K562 treated with DMSO at 1 percent for 48 hours (cell line): ENCODE measurements around the gene ARL2BP. TPM values are rescaled to one million over a fixed set of nuclear protein-coding genes. Genes with fewer than 3 reads are reported as not detected.

Experiments used
- total RNA-seq: library from RNA; unstranded; fragments of 300-600 nt; gene quantifications from 2 replicates; pipeline ENCODE4 v1.2.3, GENCODE V29; 2022; ENCODE audit warnings: low replicate concordance; ENCODE audit errors: extremely low read depth

Gene ARL2BP
- total RNA-seq, result not detected in 2 replicates

DNA sequence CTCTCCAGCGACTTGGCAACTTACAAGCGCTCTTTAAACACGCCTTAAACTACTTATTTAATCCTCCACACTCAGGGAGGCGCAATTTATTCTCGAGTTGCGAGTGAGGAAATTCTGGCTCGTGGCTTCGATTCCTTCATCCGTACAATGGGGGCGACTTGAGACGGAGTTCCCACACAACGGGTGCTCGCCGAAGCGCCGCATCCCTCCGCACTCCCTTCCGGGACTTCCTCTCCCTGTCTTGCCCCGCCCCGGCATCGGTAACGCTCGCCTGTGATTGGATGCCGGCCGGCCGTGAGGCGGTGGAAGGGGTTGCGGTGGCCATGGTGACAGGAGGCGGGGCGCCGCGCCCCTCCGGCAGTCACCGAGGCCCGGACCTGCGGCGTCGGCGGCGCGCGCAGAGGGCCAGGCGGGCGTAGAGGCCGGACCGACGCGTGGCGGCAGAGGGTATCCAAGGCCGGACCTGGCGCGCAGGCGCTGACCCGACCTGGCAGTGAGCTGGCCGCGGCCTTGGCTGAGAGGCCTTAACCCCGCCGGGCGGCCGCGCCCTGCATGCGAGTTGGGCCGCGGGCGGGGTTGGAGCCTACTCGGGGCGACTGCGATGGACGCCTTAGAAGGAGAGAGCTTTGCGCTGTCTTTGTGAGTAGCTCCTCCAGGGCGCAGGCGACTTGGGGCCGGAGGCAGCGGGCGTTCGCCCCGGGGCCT is at the start of gene ARL2BP:
Gene ARL2BP, plus strand, starts transcription at position 493 of the 705 bp plus-strand sequence. Its CDS starts 109 bp downstream, at position 602.

DNA sequence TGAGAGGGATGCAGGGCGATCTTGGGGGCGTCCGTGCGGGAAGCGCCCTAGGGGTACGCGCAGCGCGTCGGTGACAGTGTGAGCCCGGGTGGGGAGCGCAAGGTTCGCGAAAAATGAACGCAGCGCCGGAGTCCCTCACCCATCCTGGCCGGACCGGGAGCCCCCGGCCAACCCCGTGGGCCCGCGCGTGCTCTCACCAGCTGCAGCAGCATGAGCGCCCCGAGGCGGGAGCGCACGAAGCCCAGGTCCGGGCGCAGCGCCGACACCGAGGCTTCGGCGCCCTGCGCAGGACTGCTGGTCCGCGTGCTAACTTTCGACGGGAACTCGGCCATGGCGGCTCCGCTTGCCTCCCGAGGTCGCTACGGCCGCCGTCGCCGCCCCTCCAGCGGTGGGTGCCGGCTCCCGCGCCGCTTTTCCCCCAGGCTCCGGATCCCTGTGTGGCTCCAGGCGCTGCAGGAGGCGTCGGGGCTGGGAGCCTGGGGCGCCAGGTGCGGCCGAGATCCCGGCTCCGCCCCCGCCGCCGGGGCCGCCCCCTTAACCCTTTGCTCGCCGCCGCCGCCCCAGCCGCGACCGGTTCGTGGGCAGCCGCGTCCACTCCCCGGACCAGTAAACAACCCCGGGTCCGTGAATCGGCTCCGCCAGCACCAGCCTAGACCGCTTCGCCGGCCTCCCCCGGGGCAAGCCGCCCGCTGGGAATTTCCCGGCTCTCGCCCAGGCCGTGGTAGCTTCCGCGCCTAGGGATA is 39.3 kb downstream of the ARL2BP start, which contains the start of gene PLLP:
Gene PLLP, minus strand, starts transcription at position 464 of the 743 bp plus-strand sequence. Its CDS starts 132 bp downstream, at position 332.

Other genes with a start within 250 kb of the ARL2BP start
- not detected in 2 replicates for gene CPNE2, start 152.7 kb upstream of the ARL2BP start, total RNA-seq
- not detected in 2 replicates for gene PSME3IP1, start 59.2 kb upstream of the ARL2BP start, total RNA-seq
- not detected in 2 replicates for gene RSPRY1, start 58.9 kb upstream of the ARL2BP start, total RNA-seq
- not detected in 2 replicates for gene PLLP, start 39.4 kb downstream of the ARL2BP start, total RNA-seq
- not detected in 2 replicates for gene CCL22, start 113.5 kb downstream of the ARL2BP start, total RNA-seq
- not detected in 2 replicates for gene CX3CL1, start 127.2 kb downstream of the ARL2BP start, total RNA-seq
- not detected in 2 replicates for gene CCL17, start 159.5 kb downstream of the ARL2BP start, total RNA-seq
- not detected in 2 replicates for gene CIAPIN1, start 202.1 kb downstream of the ARL2BP start, total RNA-seq
- gene COQ9, start 202.2 kb downstream of the ARL2BP start, total RNA-seq, result not detected in 2 replicates
- not detected in 2 replicates for gene POLR2C, start 217.4 kb downstream of the ARL2BP start, total RNA-seq
- gene DOK4, start 241.2 kb downstream of the ARL2BP start, total RNA-seq, result not detected in 2 replicates